Activated CD8-positive, alpha-beta memory T cell treated with anti-CD3 and anti-CD28 coated beads for 48 hours (primary cell): Measurements from ENCODE around the gene PLEKHA8.
"Not testable (repeated sequence)": the region's sequence is repeated elsewhere in the genome, so short reads cannot be mapped to it uniquely, and the experiment has no call there.

Experiments
- DNase-seq, 3 experiments: peaks; one replicate each; pipeline ENCODE4 v3.0.0-alpha.2; 2020; ENCODE audit warnings: low read depth in 2 of 3, low spot score in 2 of 3

Gene PLEKHA8

DNA sequence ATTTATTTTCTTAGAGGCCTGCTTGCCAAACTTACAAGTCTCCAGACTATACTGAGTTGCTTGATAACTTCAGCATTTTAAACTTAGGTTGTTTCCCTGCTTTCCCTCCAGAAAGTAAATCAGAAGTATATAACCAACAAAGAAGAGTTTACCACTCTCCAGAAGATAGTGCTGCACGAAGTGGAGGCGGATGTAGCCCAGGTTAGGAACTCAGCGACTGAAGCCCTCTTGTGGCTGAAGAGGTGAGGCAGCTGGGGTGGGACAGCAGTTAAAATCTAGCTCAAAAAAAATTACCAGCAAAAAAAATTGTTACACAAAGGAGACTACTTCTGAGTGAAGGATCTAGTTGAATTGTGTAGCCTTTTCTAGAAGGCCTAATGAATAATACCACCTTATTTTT, 33.6 kb downstream of the PLEKHA8 start:
- DNase-seq, result not testable (repeated sequence)

DNA sequence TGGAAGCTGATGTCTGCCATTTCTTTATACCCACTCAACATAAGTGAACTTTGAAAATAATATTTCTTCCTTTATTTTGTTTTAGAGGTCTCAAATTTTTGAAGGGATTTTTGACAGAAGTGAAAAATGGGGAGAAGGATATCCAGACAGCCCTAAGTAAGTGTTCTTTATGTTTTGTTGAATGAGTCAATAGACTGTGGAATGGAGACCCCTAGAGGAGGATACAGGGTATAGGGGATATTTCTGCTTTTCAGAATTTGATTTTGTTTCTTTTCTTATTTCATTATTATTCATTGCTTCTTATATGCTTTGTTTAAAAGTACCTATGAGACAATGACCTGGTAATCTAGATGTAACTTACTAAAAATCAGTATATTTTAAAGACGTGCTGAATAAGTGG, 34.4 kb downstream of the PLEKHA8 start:
- DNase-seq, result no peak

DNA sequence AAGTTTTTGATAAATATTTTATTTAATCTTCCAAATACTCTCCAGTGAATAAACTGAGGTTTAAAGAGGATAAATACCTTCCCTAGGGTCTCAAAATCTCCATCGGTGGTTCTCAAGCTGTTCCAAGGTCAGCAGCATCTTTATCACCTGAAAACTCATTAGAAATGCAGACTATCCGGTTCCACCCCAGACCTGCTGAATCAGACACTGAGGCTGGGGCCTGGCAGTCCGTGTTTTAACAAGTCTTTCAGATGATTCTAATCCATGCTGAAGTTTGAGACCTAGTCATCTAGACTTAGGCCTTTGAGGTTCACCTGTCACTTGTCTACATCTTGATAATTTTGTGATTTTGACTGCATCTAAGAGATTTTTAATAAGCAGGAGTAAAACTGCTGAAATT, 37.5 kb downstream of the PLEKHA8 start:
- no peak for DNase-seq

DNA sequence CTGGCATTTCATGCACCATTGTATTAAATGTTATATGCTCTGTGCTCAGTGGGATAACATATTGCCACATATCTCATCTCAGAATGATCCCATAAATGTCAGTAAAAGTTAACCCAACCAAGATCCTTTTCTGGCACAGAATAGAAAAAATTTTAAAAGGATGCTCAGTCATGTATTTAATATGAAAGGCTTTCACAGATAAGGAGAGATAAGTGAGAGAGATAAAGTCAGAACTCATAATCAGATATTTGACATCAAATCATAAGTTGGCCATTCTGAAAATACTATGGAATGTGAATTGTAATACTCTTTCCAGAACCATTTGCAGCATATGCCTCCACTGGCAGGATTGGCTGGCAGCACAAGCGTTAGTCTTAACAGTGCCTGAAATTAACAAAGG, 38.5 kb downstream of the PLEKHA8 start:
- DNase-seq, result no peak

DNA sequence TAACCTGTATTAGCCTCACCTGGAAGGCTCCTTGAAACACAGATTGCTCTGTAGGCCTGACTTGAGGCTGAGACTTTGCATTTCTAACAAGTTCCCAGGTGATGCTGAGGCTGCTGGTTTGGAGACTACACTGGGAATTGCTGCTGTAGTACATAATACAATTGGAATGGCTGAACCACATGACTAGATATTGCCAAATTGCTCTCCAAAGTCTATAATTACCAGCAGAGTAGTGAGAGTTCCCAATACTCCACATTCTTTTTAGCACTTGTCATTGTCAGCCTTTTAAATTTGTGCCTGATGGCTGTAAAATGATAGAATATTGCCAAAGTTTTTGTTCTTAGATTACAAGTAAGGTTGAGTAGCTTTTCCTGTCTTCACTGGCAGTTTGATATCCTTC, 39.9 kb downstream of the PLEKHA8 start:
- no peak for DNase-seq

DNA sequence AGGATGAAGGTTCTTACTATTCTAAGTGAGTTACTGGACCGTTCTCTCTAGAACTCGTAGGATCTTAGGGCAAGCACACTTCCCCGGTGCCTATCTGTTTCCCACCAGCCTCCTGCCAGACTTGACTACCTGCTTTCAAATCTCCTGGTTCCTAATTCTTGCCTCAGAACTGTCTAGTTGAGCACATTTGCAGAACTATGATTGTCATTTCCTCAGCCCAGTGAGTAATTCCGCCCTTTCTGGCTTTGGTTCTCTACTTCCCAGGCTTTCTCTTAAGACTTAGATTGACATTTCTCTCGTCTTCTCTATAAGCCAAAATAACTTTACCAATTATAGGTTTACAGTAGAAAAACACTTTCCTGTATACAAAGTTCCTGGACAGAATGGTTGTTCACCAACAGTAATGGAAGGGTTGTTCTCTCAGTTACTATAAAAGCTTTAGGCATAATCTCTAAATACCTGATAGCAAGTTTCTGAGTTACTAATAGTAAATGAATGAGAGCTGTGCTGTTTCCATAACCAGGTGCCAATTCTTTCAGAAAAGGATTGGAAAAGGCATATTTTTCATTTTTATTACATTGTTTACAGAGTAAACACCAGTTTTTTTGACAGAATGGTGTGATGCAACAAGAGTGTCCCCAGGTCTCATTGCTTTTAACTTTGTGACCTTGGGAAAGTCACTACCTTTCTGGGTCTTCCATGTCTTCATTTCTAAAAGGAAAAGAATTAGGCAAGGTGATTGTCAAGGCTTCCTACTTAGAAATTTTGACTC, 41.1 kb downstream of the PLEKHA8 start:
- DNase-seq, result no peak

DNA sequence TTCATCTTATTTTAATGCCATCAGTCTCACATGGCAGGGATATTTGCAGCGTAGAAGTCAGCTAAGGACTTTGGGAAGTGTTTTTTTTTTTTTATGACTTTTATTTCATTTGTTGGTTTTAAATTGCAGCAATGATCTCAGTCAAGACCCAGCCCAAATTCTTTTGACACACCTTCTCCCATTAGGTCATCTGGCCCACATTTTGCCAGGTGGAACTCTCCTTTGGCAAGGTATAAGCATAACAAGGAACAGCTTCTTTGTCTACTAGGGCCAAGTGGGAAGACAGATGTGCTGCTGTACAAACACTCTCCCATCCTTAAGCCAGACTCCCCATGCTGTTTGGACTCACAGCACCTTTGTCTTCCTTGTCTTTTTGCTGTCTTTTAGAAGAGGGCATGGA, 41.8 kb downstream of the PLEKHA8 start:
- DNase-seq, result no peak

DNA sequence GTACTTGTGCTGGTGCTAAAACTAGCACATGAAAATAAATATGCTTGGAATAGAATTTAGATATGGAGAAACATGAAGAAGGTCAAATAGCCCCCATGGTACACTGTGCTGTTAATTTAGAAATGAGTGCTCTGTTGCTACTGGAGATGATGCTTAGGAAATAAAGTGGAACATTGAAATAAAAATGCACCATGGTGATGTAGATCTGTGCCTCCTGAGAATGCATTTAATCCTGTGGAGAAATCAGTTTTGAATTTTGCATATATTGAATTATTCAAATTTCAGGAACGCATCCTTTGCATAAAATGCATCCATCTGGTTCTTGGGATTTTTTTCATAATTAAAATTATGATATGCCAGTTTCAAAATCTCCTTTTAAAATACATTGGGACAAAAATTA, 44.5 kb downstream of the PLEKHA8 start:
- DNase-seq, result no peak

DNA sequence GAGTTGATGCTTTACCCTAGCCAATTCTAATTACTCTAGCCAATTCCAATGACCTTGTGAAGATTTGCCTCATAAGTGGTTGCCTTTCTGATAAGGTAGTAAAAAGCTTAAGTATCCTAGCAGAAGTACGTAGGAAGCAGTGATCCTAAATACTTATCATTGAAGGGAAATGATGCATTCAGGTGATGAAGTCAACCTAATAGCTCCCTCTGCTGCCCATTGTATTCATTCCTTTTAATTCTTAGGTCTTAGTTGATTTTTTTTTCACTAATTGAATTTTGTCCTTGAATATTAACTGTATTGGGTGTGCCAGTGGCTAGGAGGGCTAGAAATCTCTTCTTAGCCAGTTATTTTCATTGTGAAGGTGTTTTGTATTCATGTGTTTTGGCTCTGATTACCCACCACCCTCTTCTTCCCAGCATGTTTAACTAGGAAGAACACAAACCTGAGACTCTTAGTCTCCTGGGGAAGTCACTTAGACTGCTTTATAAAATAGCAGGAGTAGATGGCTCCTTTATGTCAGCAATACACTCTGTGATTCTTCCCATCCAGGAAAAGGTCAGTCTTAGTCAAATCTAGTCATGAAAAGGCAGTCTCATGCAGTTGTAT, 46.3 kb downstream of the PLEKHA8 start:
- DNase-seq, result no peak

DNA sequence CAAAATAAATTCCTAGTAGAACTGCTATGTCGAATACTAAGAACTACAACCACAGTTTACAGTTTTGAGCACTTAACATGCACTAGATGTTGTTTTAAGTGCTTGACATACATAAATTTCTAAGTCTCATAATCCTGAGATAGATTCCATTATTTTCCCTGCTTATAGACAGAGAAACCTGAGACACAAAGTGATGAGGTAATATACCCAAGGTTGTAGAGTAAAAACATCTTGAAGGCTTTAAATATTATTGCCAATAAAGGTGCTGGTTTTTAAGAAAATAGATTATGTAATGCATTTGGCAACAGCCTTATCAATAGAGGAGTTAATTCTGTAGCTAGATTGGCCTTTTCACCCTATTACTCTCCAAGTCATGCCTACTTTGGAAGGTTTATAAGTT, 48.2 kb downstream of the PLEKHA8 start:
- DNase-seq, result no peak

DNA sequence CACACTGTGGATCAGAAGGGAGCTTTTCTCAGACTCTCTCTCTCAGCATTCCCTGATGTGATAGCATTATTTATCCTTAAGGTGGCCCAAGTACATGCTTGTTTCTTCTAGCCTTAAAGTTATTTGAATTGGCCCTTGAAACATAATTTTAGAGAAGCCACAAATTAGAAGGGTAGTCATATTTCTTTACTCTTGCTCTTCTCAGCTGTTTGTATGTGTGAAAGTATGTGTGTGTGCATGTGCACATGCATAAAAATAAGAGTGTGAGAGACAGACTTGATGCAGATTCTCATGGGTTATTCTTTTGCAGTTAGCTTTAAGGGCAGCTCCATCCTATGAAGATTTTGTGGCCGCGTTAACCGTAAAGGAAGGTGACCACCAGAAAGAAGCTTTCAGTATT, 50.1 kb downstream of the PLEKHA8 start:
- DNase-seq, result no peak

DNA sequence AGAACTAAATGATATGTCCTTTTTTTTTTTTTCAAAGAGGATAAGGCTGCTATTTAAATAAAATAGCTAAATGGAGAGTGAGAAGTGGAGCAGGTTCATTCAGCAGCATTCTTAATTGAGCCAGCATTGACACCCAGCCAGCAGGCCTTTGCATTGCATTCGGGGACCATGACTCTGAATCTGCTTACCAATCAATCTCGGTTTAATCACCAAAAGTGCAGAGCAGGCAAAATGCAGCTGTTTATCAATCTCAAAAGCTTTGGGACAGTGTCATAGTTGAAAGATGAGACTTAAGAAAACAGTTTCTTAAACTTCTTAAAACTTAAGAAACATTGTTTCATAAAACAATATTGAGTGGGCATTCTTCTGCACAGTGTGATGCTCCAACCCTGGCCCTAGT, 51.7 kb downstream of the PLEKHA8 start:
- no peak for DNase-seq

DNA sequence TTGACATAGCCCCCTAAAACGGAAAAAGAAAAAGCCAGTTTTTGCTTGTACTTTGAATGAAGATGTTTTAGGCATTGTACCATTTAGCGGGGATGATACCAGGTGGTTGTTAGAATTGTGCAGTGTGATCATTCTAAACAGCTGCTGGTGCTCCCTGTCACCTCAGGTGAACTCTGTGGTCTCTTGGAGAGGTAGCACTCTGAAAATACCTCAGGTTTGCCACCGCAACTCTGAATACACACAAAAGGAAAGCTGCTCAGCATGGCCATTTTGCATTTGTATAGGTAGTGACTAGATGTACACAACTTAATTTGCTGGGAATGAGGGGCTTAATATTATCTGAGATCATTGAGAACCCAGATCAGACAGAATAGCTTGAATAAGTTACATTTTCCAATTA, 52.6 kb downstream of the PLEKHA8 start:
- DNase-seq, result no peak

DNA sequence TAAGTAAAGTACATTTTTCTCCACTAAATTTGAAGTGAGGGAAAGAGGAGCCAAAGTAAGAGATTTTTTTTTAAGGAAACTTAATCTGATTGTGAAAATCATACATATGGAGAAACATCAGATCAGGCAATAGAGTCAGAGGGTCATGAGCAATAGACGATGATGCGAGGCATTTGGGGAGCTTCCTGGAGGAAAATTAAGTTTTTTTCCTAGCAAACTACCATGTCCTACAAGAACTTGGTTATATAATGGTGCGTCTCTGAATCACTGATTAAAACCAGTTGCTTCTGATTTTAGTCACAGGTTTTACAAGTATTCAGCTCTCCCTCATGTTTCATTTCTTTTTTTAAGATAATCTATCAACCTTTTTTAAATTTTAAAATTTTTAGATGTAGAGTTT, 54.5 kb downstream of the PLEKHA8 start:
- no peak for DNase-seq

DNA sequence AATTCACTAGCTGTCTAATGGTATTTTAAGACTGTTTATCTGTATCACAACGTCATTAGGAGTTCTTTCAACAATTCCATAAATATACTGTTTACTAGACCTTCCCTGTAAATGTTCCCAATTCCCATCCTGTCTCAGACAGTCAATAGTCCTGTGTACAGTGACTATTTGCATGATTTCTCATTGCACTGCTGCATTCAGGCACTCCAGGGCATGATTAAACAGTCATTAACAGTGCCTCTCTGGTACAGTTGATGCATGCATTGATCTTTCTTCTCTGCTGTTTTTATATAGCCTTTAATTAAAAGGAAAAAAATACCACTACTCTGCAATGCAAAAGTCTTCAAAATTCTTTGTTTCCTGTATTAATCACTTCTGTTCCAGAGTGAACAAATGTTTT, 55.1 kb downstream of the PLEKHA8 start:
- DNase-seq, result no peak

DNA sequence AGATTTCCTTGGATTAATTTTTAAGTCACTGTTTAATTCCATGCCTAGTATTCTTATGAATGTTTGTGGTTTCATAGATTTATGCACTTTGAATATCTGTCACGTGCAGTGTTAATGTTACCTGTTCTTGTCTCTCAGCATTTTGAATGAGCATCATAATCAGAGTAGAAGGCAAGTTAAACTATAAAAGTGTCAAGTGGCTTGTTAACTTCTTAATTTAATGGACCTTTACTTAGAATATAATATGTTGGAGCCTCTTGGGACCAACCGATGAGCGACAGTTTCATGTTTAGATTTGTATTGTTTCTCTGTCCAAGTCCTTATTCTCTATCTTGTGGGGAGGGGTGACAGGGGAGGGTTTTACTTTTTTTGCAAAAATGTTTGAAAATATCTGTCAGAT, 56.0 kb downstream of the PLEKHA8 start:
- no peak for DNase-seq

DNA sequence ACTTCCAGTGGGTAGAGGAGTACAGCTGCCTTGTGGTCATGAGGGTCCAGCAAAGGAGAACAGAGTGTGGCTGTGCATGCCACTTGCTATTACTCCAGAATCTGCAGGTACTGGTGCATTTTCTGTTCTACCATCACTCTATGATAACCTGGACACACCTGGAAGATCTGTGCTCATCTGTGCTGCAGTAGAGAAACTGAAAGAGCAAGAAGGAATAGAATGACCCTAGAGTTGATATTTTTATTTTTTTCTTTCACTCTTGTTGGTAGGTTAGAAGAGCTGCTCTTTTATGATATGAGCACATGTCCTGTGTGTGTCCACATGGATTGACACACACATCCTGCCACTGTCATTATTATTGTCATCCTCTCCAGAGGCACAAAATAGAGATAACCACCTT, 58.3 kb downstream of the PLEKHA8 start:
- DNase-seq, result no peak

DNA sequence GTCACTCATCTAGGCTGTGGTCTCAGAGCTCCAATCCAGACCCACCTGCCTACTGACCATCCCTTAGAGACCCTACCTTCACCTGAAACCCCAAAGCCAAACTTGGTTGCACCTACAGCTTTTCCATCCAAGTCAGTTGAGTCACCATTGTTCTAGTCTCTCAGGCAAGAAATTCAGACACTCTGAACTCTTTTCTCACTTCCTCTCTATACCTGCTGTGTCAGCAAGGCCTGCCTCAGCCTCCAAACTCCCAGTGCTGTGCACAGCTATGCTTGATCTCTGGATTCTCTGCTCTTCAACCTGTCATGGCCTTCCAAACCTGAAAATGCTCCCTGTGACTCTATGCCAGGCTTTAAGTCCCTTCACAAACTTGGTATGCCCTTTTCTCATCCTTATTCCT, 59.2 kb downstream of the PLEKHA8 start:
- DNase-seq, result no peak

DNA sequence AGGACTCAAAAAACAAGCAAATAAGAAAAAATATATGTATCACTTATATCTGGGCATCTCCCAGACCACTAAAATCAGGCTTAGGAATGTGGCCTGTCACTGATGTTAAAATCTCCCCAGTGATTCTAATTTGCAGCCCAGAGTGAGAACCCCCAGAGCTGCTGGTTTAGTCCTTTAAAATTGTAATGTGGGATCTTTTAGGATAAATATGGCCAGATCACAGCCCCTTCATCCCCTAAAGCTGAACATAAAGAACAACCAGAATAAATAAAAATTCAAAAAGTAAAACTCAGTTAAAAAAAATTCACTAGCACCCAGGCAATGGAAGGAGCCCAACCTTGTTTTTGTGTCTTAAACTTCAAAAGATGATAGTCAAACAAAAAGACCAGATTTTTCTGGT, 60.1 kb downstream of the PLEKHA8 start:
- no peak for DNase-seq

DNA sequence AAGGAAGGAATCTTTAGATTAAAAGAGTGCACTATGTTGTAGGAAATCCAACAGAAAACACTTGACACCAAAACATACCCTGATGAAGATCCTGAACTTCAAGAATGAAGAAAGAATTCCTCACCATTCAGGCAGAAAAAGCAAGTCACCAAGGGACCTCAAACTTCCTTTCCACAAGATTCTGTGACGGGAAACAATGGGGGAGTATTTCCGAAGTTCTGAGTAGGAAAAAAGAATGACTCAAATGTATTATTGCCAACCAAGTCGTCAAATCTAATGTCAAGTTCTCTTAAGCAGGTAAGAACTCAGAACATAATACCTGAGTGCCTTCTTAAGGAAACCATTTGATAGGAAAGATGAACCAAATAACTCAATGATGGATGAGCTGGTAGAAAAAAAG, 61.9 kb downstream of the PLEKHA8 start:
- no peak for DNase-seq

DNA sequence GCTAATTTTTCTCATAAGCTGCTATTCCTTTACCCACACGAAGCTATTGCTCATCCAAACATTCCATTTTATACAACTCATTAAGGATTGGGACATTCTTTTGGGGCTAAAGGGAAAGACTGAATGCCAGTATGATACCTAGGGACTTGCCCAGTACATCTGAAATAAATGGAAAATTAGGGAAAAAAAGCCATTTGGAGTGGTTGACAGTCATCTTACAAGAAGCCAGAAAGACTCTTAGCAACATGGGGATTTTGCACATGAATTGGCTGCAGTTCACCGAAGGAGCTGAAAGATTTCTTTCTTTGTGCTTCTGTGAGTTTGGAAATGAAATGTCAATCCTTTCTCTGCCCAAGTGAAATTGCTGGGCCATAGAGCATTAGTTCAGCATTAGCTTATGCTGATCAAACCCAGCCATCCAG, 63.3 kb downstream of the PLEKHA8 start:
- DNase-seq, result no peak

DNA sequence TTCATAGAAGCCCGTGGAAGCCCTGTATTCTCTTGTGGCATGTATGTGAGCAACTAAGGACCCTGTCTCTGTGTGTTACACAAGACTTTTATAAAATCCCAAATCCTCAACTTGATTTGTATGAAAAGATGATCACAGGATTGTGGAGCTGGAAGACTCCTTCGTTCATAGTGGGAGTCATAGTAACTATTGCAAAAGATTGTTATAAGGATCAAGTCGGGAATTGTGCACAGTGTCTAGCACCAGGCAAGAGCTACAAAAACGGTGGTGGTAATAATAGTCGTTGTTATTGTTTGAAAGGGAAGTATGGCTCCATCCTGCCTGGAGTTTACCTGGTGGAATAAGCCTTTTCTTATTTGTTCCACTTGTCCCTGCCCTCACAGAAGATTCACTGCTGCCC, 63.8 kb downstream of the PLEKHA8 start:
- DNase-seq, result no peak

DNA sequence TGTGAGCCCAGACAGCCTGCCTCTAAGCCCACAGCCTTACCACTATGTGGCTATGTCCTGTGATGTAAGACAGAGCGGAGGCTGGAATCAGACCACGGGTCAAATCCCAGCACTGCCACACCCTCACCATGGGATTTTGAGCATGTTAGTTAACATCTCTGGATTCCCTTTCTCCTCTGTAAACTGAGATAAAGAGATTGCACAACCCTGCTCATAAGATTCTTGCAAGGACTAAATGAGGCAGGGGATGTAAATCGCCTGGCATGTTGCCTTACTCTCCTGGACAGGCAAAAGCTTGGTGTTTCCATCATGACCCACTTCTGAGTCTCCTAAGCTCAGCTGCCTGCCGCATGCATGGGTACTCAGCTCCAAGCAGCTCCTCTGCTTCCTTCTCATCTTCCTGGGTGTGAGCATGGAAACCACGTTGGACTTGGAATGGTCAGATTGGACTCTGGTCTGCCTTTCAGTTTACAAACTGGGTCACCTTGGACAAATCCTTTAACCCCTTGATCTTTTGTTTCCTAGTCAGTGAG, 65.3 kb downstream of the PLEKHA8 start:
- no peak for DNase-seq
